Small intestine (tissue), 7 donors: Measurements from ENCODE around the gene BPIFB2. TPM values are rescaled to one million over a fixed set of nuclear protein-coding genes. Genes with fewer than 3 reads are reported as not detected.

Experiments
- DNase-seq, 2 donors: peaks; one replicate each; pipeline versions ENCODE4 v3.0.0 to v3.0.0-alpha.2; 2013
- FAIRE-seq: peaks from 2 replicates; lab custom pipeline; 2012; peaks lifted over from hg19 to GRCh38; lab: Jason Lieb, UNC
- H3K27ac ChIP-seq, 3 donors: one replicate each; pipeline ENCODE4 v1.5.1; 2013; ENCODE audit warnings: low read length in 2 of 3, mild to moderate bottlenecking in 2 of 3, control low read depth in 1 of 3, inconsistent platforms in 1 of 3, low read depth in 1 of 3, moderate library complexity in 1 of 3
- H3K27me3 ChIP-seq, 3 donors: one replicate each; pipeline ENCODE4 v1.6.1; 2013; ENCODE audit warnings: low read length in 3 of 3, inconsistent platforms in 1 of 3; ENCODE audit not compliant: control insufficient read depth in 3 of 3, insufficient read depth in 3 of 3
- H3K36me3 ChIP-seq, 3 donors: one replicate each; pipeline ENCODE4 v1.6.1; 2013; ENCODE audit warnings: low read length in 3 of 3, inconsistent platforms in 1 of 3, low read depth in 1 of 3, mild to moderate bottlenecking in 1 of 3, moderate library complexity in 1 of 3; ENCODE audit not compliant: control insufficient read depth in 3 of 3, insufficient read depth in 2 of 3
- H3K4me1 ChIP-seq, 3 donors: one replicate each; pipeline ENCODE4 v1.6.1; 2013; ENCODE audit warnings: low read length in 2 of 3, inconsistent platforms in 1 of 3, low read depth in 1 of 3, mild to moderate bottlenecking in 1 of 3, moderate library complexity in 1 of 3; ENCODE audit not compliant: control insufficient read depth in 3 of 3, insufficient read depth in 2 of 3
- H3K4me3 ChIP-seq, 3 donors: one replicate each; pipeline ENCODE4 v1.5.1; 2013; ENCODE audit warnings: low read length in 3 of 3, control low read depth in 1 of 3, inconsistent platforms in 1 of 3, low read depth in 1 of 3, mild to moderate bottlenecking in 1 of 3, moderate library complexity in 1 of 3
- H3K9me3 ChIP-seq, 2 donors: one replicate each; pipeline ENCODE4 v1.6.1; 2013; ENCODE audit warnings: low read depth in 1 of 2, low read length in 1 of 2; ENCODE audit not compliant: control insufficient read depth in 2 of 2, insufficient read depth in 1 of 2
- WGBS, 3 donors: extraction: QIAGEN DNeasy Blood & Tissue Kit; methylation state at CpG; one replicate each; pipeline ENCODE4 v1.1.7; 2013; 5-methylcytosine and 5-hydroxymethylcytosine counted together
- polyA plus RNA-seq, 4 donors: library from polyadenylated mRNA; stranded (reverse) in 3 of 4; unstranded in 1 of 4; fragments of 200-250 nt in 3 of 4; fragments of 120-200 nt in 1 of 4; gene quantifications; one replicate each; pipeline versions ENCODE4 v1.2.1 to v1.2.3, GENCODE V29; 2013
- donor health status: healthy with polysubstance abuse.
- donor health status: control.
- donor health status: control.
- donor health status: Bipolar disorder and iron deficiency.
- donor health status: healthy.

BPIFB2 gene
- polyA plus RNA-seq, 4 donors = not detected

DNA sequence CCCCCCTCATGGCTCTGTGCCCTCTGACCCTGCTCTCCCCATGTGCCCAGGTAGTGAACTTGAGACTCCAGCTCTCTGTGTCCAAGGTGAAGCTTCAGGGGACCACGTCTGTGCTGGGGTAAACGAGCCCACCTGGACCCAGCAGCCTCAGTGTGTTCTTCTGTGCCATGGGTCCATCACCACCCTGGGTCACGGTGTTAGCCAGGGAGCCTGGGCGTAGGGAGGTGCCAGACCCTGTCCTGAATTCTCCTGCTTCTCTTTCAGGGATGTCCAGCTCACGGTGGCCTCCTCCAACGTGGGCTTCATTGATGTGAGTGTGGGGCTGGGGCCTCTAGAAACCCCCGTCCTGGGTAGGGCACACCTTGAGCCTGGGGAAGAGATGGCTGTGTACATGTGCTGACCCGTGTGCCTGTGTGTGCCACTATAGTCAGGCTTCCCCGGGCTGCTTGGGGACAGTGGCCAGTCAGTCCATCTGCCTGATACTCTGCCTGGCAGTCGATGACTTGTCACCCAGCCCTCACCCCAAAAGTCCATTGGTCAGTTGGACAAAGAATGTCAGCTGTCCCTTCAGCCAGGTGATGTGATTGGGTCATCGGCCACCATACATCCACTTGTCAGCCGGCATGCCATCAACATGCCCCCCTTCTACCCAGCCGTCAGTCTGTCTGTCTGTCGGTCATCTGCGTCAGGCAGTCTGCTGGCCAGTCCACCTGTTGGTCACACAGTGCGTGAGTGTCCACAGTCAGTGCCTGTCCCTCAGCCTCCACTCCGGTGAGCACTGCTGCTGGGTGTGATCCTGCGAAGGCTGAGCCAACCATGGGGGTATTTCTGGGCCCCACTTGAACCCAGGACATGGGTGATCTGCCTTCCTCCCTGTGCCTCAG is 13.0 kb downstream of the BPIFB2 start:
- no peaks in the 10 kb centered on the region for H3K27me3 ChIP-seq
- H3K4me1 ChIP-seq = no peaks in the 10 kb centered on the region
- H3K9me3 ChIP-seq = no peaks in the 10 kb centered on the region
- no peak overlapping the region for H3K4me3 ChIP-seq
- no peak overlapping the region for H3K27ac ChIP-seq
- DNase-seq (no peak), FAIRE-seq (no peak)
- 77 to 88% (median 83%) methylated on average over 18 of the region's 18 CpGs for WGBS, 3 donors
- no peaks in the 10 kb centered on the region for H3K36me3 ChIP-seq

DNA sequence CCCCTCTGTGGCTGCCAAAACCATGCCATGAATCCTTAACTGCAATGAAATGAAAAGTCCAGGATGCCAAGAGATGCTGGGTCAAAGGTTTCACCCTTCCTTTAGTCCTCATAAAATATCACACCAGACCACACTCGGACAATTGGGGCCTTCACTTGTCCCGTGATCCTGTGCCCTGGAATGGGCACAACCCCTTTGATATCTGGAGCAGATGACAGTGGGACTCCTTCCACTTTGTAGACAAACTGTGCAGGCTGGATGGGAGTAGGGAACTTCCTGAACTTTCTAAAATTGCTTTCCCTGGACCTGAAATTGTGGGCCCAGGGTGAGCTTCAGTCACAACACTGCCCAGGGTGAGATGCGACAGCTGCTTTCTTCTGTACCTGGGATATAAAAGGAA is 14.4 kb downstream of the BPIFB2 start:
- FAIRE-seq = no peak
- no peak for DNase-seq
- 51 to 72% (median 62%) methylated on average over 3 of the region's 3 CpGs for WGBS, 3 donors
- no peak overlapping the region for H3K27ac ChIP-seq
- no peaks in the 10 kb centered on the region for H3K36me3 ChIP-seq
- no peaks in the 10 kb centered on the region for H3K27me3 ChIP-seq
- H3K4me1 ChIP-seq = no peaks in the 10 kb centered on the region
- H3K9me3 ChIP-seq = no peaks in the 10 kb centered on the region
- H3K4me3 ChIP-seq = no peak overlapping the region

DNA sequence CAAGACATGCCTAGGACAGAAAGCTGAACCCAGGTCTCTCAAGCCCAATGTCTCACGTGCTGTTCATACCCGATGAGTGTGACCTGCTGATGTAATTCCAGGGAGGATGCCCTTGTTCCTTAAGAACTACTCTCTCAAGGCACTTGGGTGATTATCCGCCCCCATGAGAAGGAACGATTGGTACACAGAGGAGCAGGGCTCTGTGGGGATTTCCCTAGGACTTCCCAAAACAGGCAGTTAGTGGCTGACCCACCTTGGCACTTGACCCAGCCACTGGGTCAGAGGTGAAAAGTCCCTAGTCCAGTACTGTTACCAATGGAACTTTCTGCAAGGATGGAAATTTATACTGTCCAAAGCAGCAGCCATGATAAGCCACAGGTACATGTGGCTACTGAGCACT is 14.8 kb downstream of the BPIFB2 start:
- no peak overlapping the region for H3K4me3 ChIP-seq
- H3K4me1 ChIP-seq = no peaks in the 10 kb centered on the region
- H3K36me3 ChIP-seq = no peaks in the 10 kb centered on the region
- no peaks in the 10 kb centered on the region for H3K27me3 ChIP-seq
- no peak for DNase-seq
- H3K27ac ChIP-seq = no peak overlapping the region
- H3K9me3 ChIP-seq = no peaks in the 10 kb centered on the region
- no peak for FAIRE-seq
- 47 to 68% (median 55%) methylated on average over 4 of the region's 4 CpGs for WGBS, 3 donors

DNA sequence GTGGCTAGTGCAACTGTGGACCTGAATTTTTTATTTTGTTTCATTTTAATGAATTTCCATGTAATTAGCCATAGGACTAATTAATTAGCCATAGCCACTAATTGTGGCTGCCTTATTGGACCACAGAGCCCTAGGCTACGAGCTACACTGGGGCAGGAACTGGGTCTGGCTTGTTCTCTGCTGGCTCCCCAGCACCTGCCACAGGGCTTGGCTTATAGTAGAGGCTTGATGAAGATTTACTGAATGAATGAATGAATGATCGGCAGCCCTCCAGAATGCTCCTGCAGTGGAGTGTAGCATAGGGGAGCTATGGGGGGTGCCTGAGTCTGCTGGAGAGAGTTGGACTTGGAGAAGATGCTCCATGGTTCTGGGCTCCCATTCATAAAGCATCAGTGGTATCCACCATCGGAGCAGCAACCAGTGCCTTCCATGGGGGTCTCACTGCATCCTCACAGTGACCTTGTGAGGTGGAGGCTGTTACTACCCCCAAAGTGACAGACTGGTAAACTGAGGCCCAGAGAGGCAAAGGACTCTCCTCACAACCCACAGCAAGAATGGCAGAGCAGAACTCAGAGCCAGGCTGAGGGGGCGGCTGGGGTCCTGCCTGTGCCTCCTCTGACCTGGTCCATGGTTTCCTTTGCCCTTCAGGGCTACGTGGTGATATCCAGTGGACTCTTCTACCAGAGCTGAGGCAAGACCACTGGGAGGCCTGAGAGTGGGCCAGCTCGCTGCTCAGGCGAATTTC is 15.4 kb downstream of the BPIFB2 start:
- H3K27me3 ChIP-seq = no peaks in the 10 kb centered on the region
- no peak for FAIRE-seq

GRCh38 chr20:33023439-33024242 is 16.1 kb downstream of the BPIFB2 start:
- WGBS, 3 donors = 61 to 69% (median 63%) methylated on average over 6 of the region's 6 CpGs
- DNase-seq (no peak), FAIRE-seq (no peak)
- H3K27ac ChIP-seq = no peak overlapping the region
- H3K9me3 ChIP-seq = no peaks in the 10 kb centered on the region
- no peaks in the 10 kb centered on the region for H3K4me1 ChIP-seq
- H3K4me3 ChIP-seq = no peak overlapping the region
- H3K27me3 ChIP-seq = no peaks in the 10 kb centered on the region
- H3K36me3 ChIP-seq = no peaks in the 10 kb centered on the region

More for the DNA sequence above, 15.4 kb downstream of the BPIFB2 start:
- Histone ChIP-seq H3K9me3 (no peaks in the 10 kb centered on the region), H3K36me3 (no peaks in the 10 kb centered on the region), H3K4me1 (no peaks in the 10 kb centered on the region), H3K27ac (no peak overlapping the region), H3K4me3 (no peak overlapping the region)
- DNase-seq = no peak
- WGBS, 3 donors = 58 to 81% (median 66%) methylated on average over 7 of the region's 7 CpGs

GRCh38 chr20:33024243-33024560 is 16.7 kb downstream of the BPIFB2 start:
- FAIRE-seq = no peak
- Histone ChIP-seq H3K27ac (no peak overlapping the region), H3K9me3 (no peaks in the 10 kb centered on the region), H3K27me3 (no peaks in the 10 kb centered on the region), H3K4me1 (no peaks in the 10 kb centered on the region), H3K4me3 (no peak overlapping the region), H3K36me3 (no peaks in the 10 kb centered on the region)
- peak in 1 of 2 donors; percentile 32 for DNase-seq
- WGBS, 3 donors = 43 to 70% (median 65%) methylated on average over 1 of the region's 1 CpG

GRCh38 chr20:33024609-33025317 is 17.3 kb downstream of the BPIFB2 start:
- FAIRE-seq = no peak
- no peaks in the 10 kb centered on the region for H3K9me3 ChIP-seq
- H3K27me3 ChIP-seq = no peaks in the 10 kb centered on the region
- H3K27ac ChIP-seq = no peak overlapping the region
- H3K4me3 ChIP-seq = no peak overlapping the region
- no peaks in the 10 kb centered on the region for H3K36me3 ChIP-seq
- DNase-seq = no peak
- no peaks in the 10 kb centered on the region for H3K4me1 ChIP-seq
- 57 to 68% (median 65%) methylated on average over 5 of the region's 5 CpGs for WGBS, 3 donors
